ENCODE results near the gene RPEL1. TPM values are rescaled to one million over a fixed set of nuclear protein-coding genes. Genes with fewer than 3 reads are reported as not detected.
A peak's percentile ranks its signal among the peaks of the same experiment; 100 is the strongest.

Gene RPEL1
- polyA plus RNA-seq, 1 donor from 2014 or later, result not detected

DNA sequence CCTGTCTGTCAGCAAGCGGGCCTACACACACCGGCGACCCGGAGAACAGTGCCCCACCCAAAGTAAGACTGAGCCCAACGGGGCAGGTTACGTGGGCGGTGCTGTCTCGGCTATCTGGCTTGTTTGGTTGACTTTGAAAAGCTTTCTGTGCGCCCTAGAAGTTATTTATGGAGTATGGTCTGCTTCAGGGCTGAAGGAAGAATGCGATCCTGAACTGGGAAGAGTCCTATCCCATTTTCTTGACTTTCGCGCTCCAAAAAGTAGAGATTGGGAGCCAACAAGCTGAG is 32.8 kb downstream of the RPEL1 start:
- H3K4me2 ChIP-seq (ENCODE audit: low read length), result peak overlapping the region; percentile 94
- H2AFZ ChIP-seq (ENCODE audit: low read depth, low read length), result no peak overlapping the region
- H4K20me1 ChIP-seq (ENCODE audit: insufficient read depth), result peaks cover 10% of the 10 kb centered on the region
- peak overlapping the region; percentile 97 for H3K9ac ChIP-seq (ENCODE audit: low read length)
- peaks cover 10% of the 10 kb centered on the region for H3K27me3 ChIP-seq (ENCODE audit: insufficient read depth, low read depth, low read length)
- TF ChIP-seq RAD21 (conservative IDR thresholded peaks at IDR 0.05) (no peak), TAF1 (IDR thresholded peaks at IDR 0.05; ENCODE audit: low read depth) (no peak), EZH2 (IDR thresholded peaks at IDR 0.05; ENCODE audit: borderline replicate concordance, insufficient read depth, low read length, poor library complexity, severe bottlenecking) (no peak), POLR2AphosphoS5 (IDR thresholded peaks at IDR 0.05) (no peak), MXI1 (conservative IDR thresholded peaks at IDR 0.05; ENCODE audit: poor library complexity, severe bottlenecking) (no peak), SMC3 (conservative IDR thresholded peaks at IDR 0.05; ENCODE audit: poor library complexity) (no peak), EP300 (conservative IDR thresholded peaks at IDR 0.05; ENCODE audit: poor library complexity, severe bottlenecking) (no peak)
- TF ChIP-seq, protein P1, sequence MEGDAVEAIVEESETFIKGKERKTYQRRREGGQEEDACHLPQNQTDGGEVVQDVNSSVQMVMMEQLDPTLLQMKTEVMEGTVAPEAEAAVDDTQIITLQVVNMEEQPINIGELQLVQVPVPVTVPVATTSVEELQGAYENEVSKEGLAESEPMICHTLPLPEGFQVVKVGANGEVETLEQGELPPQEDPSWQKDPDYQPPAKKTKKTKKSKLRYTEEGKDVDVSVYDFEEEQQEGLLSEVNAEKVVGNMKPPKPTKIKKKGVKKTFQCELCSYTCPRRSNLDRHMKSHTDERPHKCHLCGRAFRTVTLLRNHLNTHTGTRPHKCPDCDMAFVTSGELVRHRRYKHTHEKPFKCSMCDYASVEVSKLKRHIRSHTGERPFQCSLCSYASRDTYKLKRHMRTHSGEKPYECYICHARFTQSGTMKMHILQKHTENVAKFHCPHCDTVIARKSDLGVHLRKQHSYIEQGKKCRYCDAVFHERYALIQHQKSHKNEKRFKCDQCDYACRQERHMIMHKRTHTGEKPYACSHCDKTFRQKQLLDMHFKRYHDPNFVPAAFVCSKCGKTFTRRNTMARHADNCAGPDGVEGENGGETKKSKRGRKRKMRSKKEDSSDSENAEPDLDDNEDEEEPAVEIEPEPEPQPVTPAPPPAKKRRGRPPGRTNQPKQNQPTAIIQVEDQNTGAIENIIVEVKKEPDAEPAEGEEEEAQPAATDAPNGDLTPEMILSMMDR (IDR thresholded peaks at IDR 0.05; ENCODE audit: poor library complexity, severe bottlenecking), result no peak
- TF ChIP-seq, protein P2, sequence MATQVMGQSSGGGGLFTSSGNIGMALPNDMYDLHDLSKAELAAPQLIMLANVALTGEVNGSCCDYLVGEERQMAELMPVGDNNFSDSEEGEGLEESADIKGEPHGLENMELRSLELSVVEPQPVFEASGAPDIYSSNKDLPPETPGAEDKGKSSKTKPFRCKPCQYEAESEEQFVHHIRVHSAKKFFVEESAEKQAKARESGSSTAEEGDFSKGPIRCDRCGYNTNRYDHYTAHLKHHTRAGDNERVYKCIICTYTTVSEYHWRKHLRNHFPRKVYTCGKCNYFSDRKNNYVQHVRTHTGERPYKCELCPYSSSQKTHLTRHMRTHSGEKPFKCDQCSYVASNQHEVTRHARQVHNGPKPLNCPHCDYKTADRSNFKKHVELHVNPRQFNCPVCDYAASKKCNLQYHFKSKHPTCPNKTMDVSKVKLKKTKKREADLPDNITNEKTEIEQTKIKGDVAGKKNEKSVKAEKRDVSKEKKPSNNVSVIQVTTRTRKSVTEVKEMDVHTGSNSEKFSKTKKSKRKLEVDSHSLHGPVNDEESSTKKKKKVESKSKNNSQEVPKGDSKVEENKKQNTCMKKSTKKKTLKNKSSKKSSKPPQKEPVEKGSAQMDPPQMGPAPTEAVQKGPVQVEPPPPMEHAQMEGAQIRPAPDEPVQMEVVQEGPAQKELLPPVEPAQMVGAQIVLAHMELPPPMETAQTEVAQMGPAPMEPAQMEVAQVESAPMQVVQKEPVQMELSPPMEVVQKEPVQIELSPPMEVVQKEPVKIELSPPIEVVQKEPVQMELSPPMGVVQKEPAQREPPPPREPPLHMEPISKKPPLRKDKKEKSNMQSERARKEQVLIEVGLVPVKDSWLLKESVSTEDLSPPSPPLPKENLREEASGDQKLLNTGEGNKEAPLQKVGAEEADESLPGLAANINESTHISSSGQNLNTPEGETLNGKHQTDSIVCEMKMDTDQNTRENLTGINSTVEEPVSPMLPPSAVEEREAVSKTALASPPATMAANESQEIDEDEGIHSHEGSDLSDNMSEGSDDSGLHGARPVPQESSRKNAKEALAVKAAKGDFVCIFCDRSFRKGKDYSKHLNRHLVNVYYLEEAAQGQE (IDR thresholded peaks at IDR 0.05; ENCODE audit: borderline replicate concordance), result no peak
- H3K9me3 ChIP-seq (ENCODE audit: low read length), result no peaks in the 10 kb centered on the region
- H3K36me3 ChIP-seq (ENCODE audit: insufficient read depth, low read length), result no peaks in the 10 kb centered on the region
- no peaks in the 10 kb centered on the region for H3K9me2 ChIP-seq (ENCODE audit: insufficient read depth, low read length)
- peak overlapping the region; percentile 97 for H3K4me3 ChIP-seq (ENCODE audit: low read length)
- no peaks in the 10 kb centered on the region for H3F3A ChIP-seq (ENCODE audit: insufficient read depth, low read length, poor library complexity, severe bottlenecking)
- peak overlapping the region; percentile 92 for H3K27ac ChIP-seq (ENCODE audit: low read length)
- peaks cover 72% of the 10 kb centered on the region for H3K79me2 ChIP-seq (replicated peaks; ENCODE audit: insufficient read depth, low read length)

DNA sequence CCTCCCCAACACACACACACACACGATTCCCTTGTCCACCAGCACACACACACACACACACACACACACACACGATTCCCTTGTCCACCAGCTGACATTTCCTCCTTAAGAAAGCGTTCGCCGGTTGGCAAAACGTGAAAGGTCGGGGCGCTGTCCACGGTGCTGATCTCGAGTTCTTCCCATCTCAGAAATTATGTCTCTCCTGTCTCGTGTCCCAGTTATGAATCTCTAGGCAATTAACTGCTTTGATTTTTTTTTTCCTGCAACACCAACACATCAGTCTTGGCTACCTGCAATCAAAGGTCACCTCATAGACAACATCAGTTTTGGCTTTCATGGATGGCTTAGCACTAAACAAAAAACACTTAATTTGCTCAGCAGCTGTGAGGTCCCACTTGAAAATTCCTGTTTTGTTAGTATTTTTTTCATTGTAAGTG is 33.2 kb downstream of the RPEL1 start:
- Histone ChIP-seq H3K9ac (ENCODE audit: low read length) (peak overlapping the region; percentile 97), H3K9me3 (ENCODE audit: low read length) (no peaks in the 10 kb centered on the region), H3F3A (ENCODE audit: insufficient read depth, low read length, poor library complexity, severe bottlenecking) (no peaks in the 10 kb centered on the region), H3K4me2 (ENCODE audit: low read length) (peak overlapping the region; percentile 94), H3K79me2 (replicated peaks; ENCODE audit: insufficient read depth, low read length) (peaks cover 75% of the 10 kb centered on the region), H3K4me3 (ENCODE audit: low read length) (peak overlapping the region; percentile 97), H4K20me1 (ENCODE audit: insufficient read depth) (peaks cover 10% of the 10 kb centered on the region), H3K27ac (ENCODE audit: low read length) (peak overlapping the region; percentile 92), H2AFZ (ENCODE audit: low read depth, low read length) (no peak overlapping the region), H3K27me3 (ENCODE audit: insufficient read depth, low read depth, low read length) (peaks cover 10% of the 10 kb centered on the region), H3K9me2 (ENCODE audit: insufficient read depth, low read length) (no peaks in the 10 kb centered on the region), H3K36me3 (ENCODE audit: insufficient read depth, low read length) (no peaks in the 10 kb centered on the region)
- TF ChIP-seq EZH2 (IDR thresholded peaks at IDR 0.05; ENCODE audit: borderline replicate concordance, insufficient read depth, low read length, poor library complexity, severe bottlenecking), result no peak
- TF ChIP-seq RAD21 (conservative IDR thresholded peaks at IDR 0.05), result no peak
- no peak for TF ChIP-seq SMC3 (conservative IDR thresholded peaks at IDR 0.05; ENCODE audit: poor library complexity)
- TF ChIP-seq, protein P1 (IDR thresholded peaks at IDR 0.05; ENCODE audit: poor library complexity, severe bottlenecking), result no peak
- TF ChIP-seq, protein P2 (IDR thresholded peaks at IDR 0.05; ENCODE audit: borderline replicate concordance), result peak; percentile 91
- peak; percentile 33 for TF ChIP-seq MXI1 (conservative IDR thresholded peaks at IDR 0.05; ENCODE audit: poor library complexity, severe bottlenecking)
- no peak for TF ChIP-seq EP300 (conservative IDR thresholded peaks at IDR 0.05; ENCODE audit: poor library complexity, severe bottlenecking)
- peak; percentile 38 for TF ChIP-seq POLR2AphosphoS5 (IDR thresholded peaks at IDR 0.05)
- TF ChIP-seq TAF1 (IDR thresholded peaks at IDR 0.05; ENCODE audit: low read depth), result no peak
